Tibial nerve (tissue), 4 donors: ENCODE results near the gene TFEB. TPM values are rescaled to one million over a fixed set of nuclear protein-coding genes. Genes with fewer than 3 reads are reported as not detected.

Experiments used
- DNase-seq, 2 donors: peaks; one replicate each; pipeline ENCODE4 v3.0.0-alpha.2; 2019; ENCODE audit warnings: low spot score in 2 of 2
- H3K27ac ChIP-seq, 4 donors: fragments of 200-600 bp; sonication (generic) in 3 of 4; one replicate each; pipeline ENCODE4 v1.5.1; 2017 to 2019; ENCODE audit warnings: mild to moderate bottlenecking in 1 of 4
- H3K27me3 ChIP-seq, 2 donors: fragments of 200-600 bp; sonication (generic) in 1 of 2; one replicate each; pipeline versions ENCODE4 v1.5.1 to v1.6.0; 2017 to 2019
- H3K36me3 ChIP-seq, 3 donors: fragments of 200-600 bp; sonication (generic); one replicate each; pipeline ENCODE4 v1.5.1; 2018 to 2019
- H3K4me1 ChIP-seq, 4 donors: fragments of 200-600 bp; sonication (generic) in 3 of 4; one replicate each; pipeline ENCODE4 v1.5.1; 2017 to 2019
- H3K4me3 ChIP-seq, 4 donors: fragments of 200-600 bp; sonication (generic) in 3 of 4; one replicate each; pipeline ENCODE4 v1.5.1; 2017 to 2019; ENCODE audit warnings: mild to moderate bottlenecking in 1 of 4, moderate library complexity in 1 of 4
- H3K9me3 ChIP-seq, 4 donors: fragments of 200-600 bp; sonication (generic) in 3 of 4; one replicate each; pipeline ENCODE4 v1.5.1; 2017 to 2019
- CTCF ChIP-seq, 5 experiments: fragments of 200-600 bp in 3 of 5; fragments of 450-650 bp in 2 of 5; sonication (generic) in 3 of 5; IDR thresholded peaks; one replicate each; pipeline ENCODE4 v1.5.1; 2016 to 2019; ENCODE audit warnings: antibody characterized with exemption in 5 of 5, mild to moderate bottlenecking in 3 of 5, moderate library complexity in 2 of 5
- EP300 ChIP-seq, 2 donors: sonication (generic); formaldehyde crosslinking; IDR thresholded peaks; one replicate each; pipeline ENCODE4 v1.6.1; 2017; ENCODE audit warnings: antibody characterized with exemption in 2 of 2, mild to moderate bottlenecking in 1 of 2
- POLR2A ChIP-seq, 2 donors: fragments of 450-650 bp; IDR thresholded peaks; one replicate each; pipeline ENCODE4 v1.6.1; 2017; ENCODE audit warnings: antibody characterized with exemption in 2 of 2, mild to moderate bottlenecking in 2 of 2, moderate library complexity in 2 of 2
- WGBS, 2 donors: methylation state at CpG; one replicate each; pipeline ENCODE4 v1.1.5; 2018; 5-methylcytosine and 5-hydroxymethylcytosine counted together
- total RNA-seq, 4 donors: library from RNA; depleted of rRNA; stranded (reverse); fragments of >200 nt; gene quantifications; one replicate each; pipeline ENCODE4 v1.1.0, GENCODE V29; 2016

Gene TFEB
- total RNA-seq, 4 donors from 2014 or later: 19.2 to 28.8 (median 20.6) TPM

- Histone ChIP-seq H3K9me3 (no peaks in the 10 kb centered on the region), H3K4me3 (no peak overlapping the region), H3K4me1 (peaks cover 0 to 9% (median 0%) of the 10 kb centered on the region in 4 donors), H3K36me3 (no peaks in the 10 kb centered on the region), H3K27me3 (peaks cover 0 to 11% of the 10 kb centered on the region in 2 donors), H3K27ac (no peak overlapping the region)
- WGBS, 2 donors: 83 to 89% methylated on average over 7 to 8 of the region's 8 CpGs
- DNase-seq: no peak
- TF ChIP-seq POLR2A (IDR thresholded peaks at IDR 0.05) (no peak), CTCF (IDR thresholded peaks at IDR 0.05) (no peak), EP300 (IDR thresholded peaks at IDR 0.05) (no peak)
These were observed 80.2 kb downstream of the TFEB start for GRCh38 chr6:41655176-41655575.

- H3K27me3 ChIP-seq: peaks cover 0 to 11% of the 10 kb centered on the region in 2 donors
- 62 to 87% methylated on average over 7 to 8 of the region's 8 CpGs for WGBS, 2 donors
- TF ChIP-seq EP300 (IDR thresholded peaks at IDR 0.05) (no peak), CTCF (IDR thresholded peaks at IDR 0.05) (no peak), POLR2A (IDR thresholded peaks at IDR 0.05) (no peak)
- H3K27ac ChIP-seq: no peak overlapping the region
- H3K36me3 ChIP-seq: no peaks in the 10 kb centered on the region
- H3K4me1 ChIP-seq: peaks cover 0 to 11% (median 0%) of the 10 kb centered on the region in 4 donors
- no peak overlapping the region for H3K4me3 ChIP-seq
- H3K9me3 ChIP-seq: no peaks in the 10 kb centered on the region
- DNase-seq: no peak
These were observed 80.7 kb downstream of the TFEB start for GRCh38 chr6:41654698-41655151.

- 53 to 54% methylated on average over 5 of the region's 5 CpGs for WGBS, 2 donors
- H3K27me3 ChIP-seq: peaks cover 0 to 8% of the 10 kb centered on the region in 2 donors
- H3K4me3 ChIP-seq: no peak overlapping the region
- peaks cover 0 to 16% (median 0%) of the 10 kb centered on the region in 4 donors for H3K4me1 ChIP-seq
- DNase-seq: no peak
- no peak for TF ChIP-seq EP300 (IDR thresholded peaks at IDR 0.05)
- TF ChIP-seq CTCF (IDR thresholded peaks at IDR 0.05): no peak
- TF ChIP-seq POLR2A (IDR thresholded peaks at IDR 0.05): no peak
- no peaks in the 10 kb centered on the region for H3K36me3 ChIP-seq
- H3K9me3 ChIP-seq: no peaks in the 10 kb centered on the region
- H3K27ac ChIP-seq: no peak overlapping the region
These were observed 81.2 kb downstream of the TFEB start for GRCh38 chr6:41654151-41654697.

GRCh38 chr6:41653691-41654090, 81.7 kb downstream of the TFEB start:
- no peak for DNase-seq
- H3K9me3 ChIP-seq: no peaks in the 10 kb centered on the region
- H3K4me3 ChIP-seq: no peak overlapping the region
- TF ChIP-seq EP300 (IDR thresholded peaks at IDR 0.05) (no peak), CTCF (IDR thresholded peaks at IDR 0.05) (no peak), POLR2A (IDR thresholded peaks at IDR 0.05) (no peak)
- WGBS, 2 donors: 57 to 58% methylated on average over 2 to 5 of the region's 5 CpGs
- no peak overlapping the region for H3K27ac ChIP-seq
- H3K4me1 ChIP-seq: peaks cover 0 to 18% (median 0%) of the 10 kb centered on the region in 4 donors
- no peaks in the 10 kb centered on the region for H3K36me3 ChIP-seq
- H3K27me3 ChIP-seq: peaks cover 0 to 3% of the 10 kb centered on the region in 2 donors

GRCh38 chr6:41652866-41653652, 82.3 kb downstream of the TFEB start:
- Histone ChIP-seq H3K36me3 (no peaks in the 10 kb centered on the region), H3K4me3 (no peak overlapping the region), H3K27me3 (no peaks in the 10 kb centered on the region), H3K9me3 (no peaks in the 10 kb centered on the region), H3K4me1 (peaks cover 0 to 21% (median 0%) of the 10 kb centered on the region in 4 donors), H3K27ac (no peak overlapping the region)
- no peak for DNase-seq
- 68 to 78% methylated on average over 25 to 27 of the region's 32 CpGs for WGBS, 2 donors
- TF ChIP-seq EP300 (IDR thresholded peaks at IDR 0.05) (no peak), POLR2A (IDR thresholded peaks at IDR 0.05) (no peak), CTCF (IDR thresholded peaks at IDR 0.05) (no peak)
